GM19239 (cell line): ENCODE measurements around the gene MRPL58.

Experiments
- DNase-seq: peaks from one replicate; pipeline ENCODE4 v3.0.0; 2011; ENCODE audit warnings: low spot score; ENCODE audit not compliant: insufficient read length
- FAIRE-seq: peaks from 2 replicates; lab custom pipeline; 2011; peaks lifted over from hg19 to GRCh38; lab: Jason Lieb, UNC

Gene MRPL58

GRCh38 chr17:75067856-75068255 is 55.4 kb downstream of the MRPL58 start:
- DNase-seq (no peak), FAIRE-seq (no peak)

- DNase-seq (no peak), FAIRE-seq (no peak)
These were observed 56.3 kb downstream of the MRPL58 start for GRCh38 chr17:75068750-75069149.

- no peak for FAIRE-seq
- DNase-seq, result no peak
These were observed 57.3 kb downstream of the MRPL58 start for GRCh38 chr17:75069783-75070182.
